Posterior cingulate gyrus (tissue), 11 donors: ENCODE results near the gene PPP2R5D.
A peak's percentile ranks its signal among the peaks of the same experiment; 100 is the strongest.
"Not testable (repeated sequence)": the region's sequence is repeated elsewhere in the genome, so short reads cannot be mapped to it uniquely, and the experiment has no call there.

Source experiments
- DNase-seq, 10 donors: peaks; one replicate each; pipeline versions ENCODE4 v3.0.0 to v3.0.0-alpha.2; 2020 to 2021; ENCODE audit warnings: mixed read lengths in 3 of 10
- intact Hi-C: fragments of 100-400 bp; cut with DNase I; formaldehyde crosslinking; loops from one replicate; pipeline ENCODE4 v1.15.1; 2023

Gene PPP2R5D

GRCh38 chr6:42984924-42985475, 630 bp downstream of the PPP2R5D start:
- peak in 1 of 10 donors; percentile 44 for DNase-seq
- intact Hi-C loops, result loop anchor here (10.0 kb wide), 1 partner anchor 70 kb away; the partner anchor contains the start of genes CUL7, KLC4 and MRPL2

- intact Hi-C loops, result loop anchor here (10.0 kb wide), 1 partner anchor 67 kb away; the partner anchor contains the start of genes CUL7, KLC4 and MRPL2
- peak in 2 of 10 donors; percentile 26 to 35 for DNase-seq
These were observed 3.4 kb downstream of the PPP2R5D start for GRCh38 chr6:42987533-42988451.

- intact Hi-C loops, result loop anchor here (10.0 kb wide), 1 partner anchor 66 kb away; the partner anchor contains the start of genes CUL7, KLC4 and MRPL2
- peak in 1 of 10 donors; percentile 29 for DNase-seq
These were observed 4.2 kb downstream of the PPP2R5D start for GRCh38 chr6:42988486-42989020.

GRCh38 chr6:42989923-42990322, 5.6 kb downstream of the PPP2R5D start:
- DNase-seq, result peak in 1 of 10 donors; percentile 14
- intact Hi-C loops, result loop anchor here (10.0 kb wide), 1 partner anchor 65 kb away; the partner anchor contains the start of genes CUL7, KLC4 and MRPL2

- no peak for DNase-seq
- intact Hi-C loops, result no loop called here
These were observed 9.1 kb downstream of the PPP2R5D start for GRCh38 chr6:42993445-42993844.

- intact Hi-C loops, result no loop called here
- peak in 1 of 10 donors; percentile 16 for DNase-seq
These were observed 12.1 kb downstream of the PPP2R5D start for GRCh38 chr6:42996513-42996912.

GRCh38 chr6:42998205-42998604, 13.8 kb downstream of the PPP2R5D start:
- intact Hi-C loops, result not testable (repeated sequence)
- DNase-seq, result peak in 1 of 10 donors; percentile 8

GRCh38 chr6:43001843-43002242, 17.5 kb downstream of the PPP2R5D start:
- intact Hi-C loops, result no loop called here
- peak in 1 of 10 donors; percentile 9 for DNase-seq

- DNase-seq, result peak in 2 of 10 donors; percentile 24 to 31
- intact Hi-C loops, result no loop called here
These were observed 21.5 kb downstream of the PPP2R5D start for GRCh38 chr6:43005844-43006243.

- intact Hi-C loops, result no loop called here
- DNase-seq, result peak in 2 of 10 donors; percentile 24 to 79
These were observed 21.9 kb downstream of the PPP2R5D start for GRCh38 chr6:43006251-43006650.

- intact Hi-C loops, result no loop called here
- DNase-seq, result peak in 2 of 10 donors; percentile 29 to 52
These were observed 22.8 kb downstream of the PPP2R5D start for GRCh38 chr6:43007126-43007525.

- peak in 5 of 10 donors; percentile 28 to 89 (median 54) for DNase-seq
- intact Hi-C loops, result no loop called here
These were observed 24.8 kb downstream of the PPP2R5D start for GRCh38 chr6:43009124-43009523.

GRCh38 chr6:43011207-43011606, 26.8 kb downstream of the PPP2R5D start:
- intact Hi-C loops, result loop anchor here (5.0 to 10.0 kb wide), 2 partner anchors 79 to 164 kb away; partner anchors contain the start of gene SRF
- DNase-seq, result peak in 2 of 10 donors; percentile 43 to 61

- intact Hi-C loops, result loop anchor here (5.0 to 10.0 kb wide), 2 partner anchors 80 to 162 kb away; partner anchors contain the start of gene SRF
- DNase-seq, result peak in 2 of 10 donors; percentile 43 to 69
These were observed 28.0 kb downstream of the PPP2R5D start for GRCh38 chr6:43012364-43012763.

GRCh38 chr6:43013097-43013842, 28.9 kb downstream of the PPP2R5D start:
- DNase-seq, result peak in 1 of 10 donors; percentile 11
- intact Hi-C loops, result loop anchor here (5.0 to 10.0 kb wide), 2 partner anchors 81 to 162 kb away; partner anchors contain the start of gene SRF

- intact Hi-C loops, result loop anchor here (5.0 to 10.0 kb wide), 2 partner anchors 82 to 161 kb away; partner anchors contain the start of gene SRF
These were observed 29.6 kb downstream of the PPP2R5D start, which contains the start of the genes KLHDC3 and MEA1 for GRCh38 chr6:43013843-43014433. KLHDC3 (plus strand) TSS chr6:43014249; CDS start chr6:43017193, 2,944 bp downstream. MEA1 (minus strand) TSS chr6:43013946; CDS start chr6:43013813, 133 bp downstream.

GRCh38 chr6:43014434-43014909, 30.1 kb downstream of the PPP2R5D start:
- no peak for DNase-seq
- intact Hi-C loops, result loop anchor here (5.0 to 10.0 kb wide), 2 partner anchors 82 to 160 kb away; partner anchors contain the start of gene SRF

More at GRCh38 chr6:43013843-43014433, 29.6 kb downstream of the PPP2R5D start, which contains the start of the genes KLHDC3 and MEA1:
- DNase-seq, result peak; percentile 99 to 100 (median 100)

- intact Hi-C loops, result loop anchor here (10.0 kb wide), 1 partner anchor 158 kb away; the partner anchor contains the start of gene SRF
- peak in 1 of 10 donors; percentile 64 for DNase-seq
These were observed 32.0 kb downstream of the PPP2R5D start for GRCh38 chr6:43016176-43016942.
